C1 segment of cervical spinal cord (tissue), 14 donors: ENCODE data around the gene GSTO2.

Experiments
- DNase-seq, 14 donors: peaks; one replicate each; lab custom pipeline; 2025; lab: John Stamatoyannopoulos, UW

The GSTO2 gene

GRCh38 chr10:104279550-104280259 lies 10.7 kb downstream of the GSTO2 start:
- DNase-seq, result no peak

DNA sequence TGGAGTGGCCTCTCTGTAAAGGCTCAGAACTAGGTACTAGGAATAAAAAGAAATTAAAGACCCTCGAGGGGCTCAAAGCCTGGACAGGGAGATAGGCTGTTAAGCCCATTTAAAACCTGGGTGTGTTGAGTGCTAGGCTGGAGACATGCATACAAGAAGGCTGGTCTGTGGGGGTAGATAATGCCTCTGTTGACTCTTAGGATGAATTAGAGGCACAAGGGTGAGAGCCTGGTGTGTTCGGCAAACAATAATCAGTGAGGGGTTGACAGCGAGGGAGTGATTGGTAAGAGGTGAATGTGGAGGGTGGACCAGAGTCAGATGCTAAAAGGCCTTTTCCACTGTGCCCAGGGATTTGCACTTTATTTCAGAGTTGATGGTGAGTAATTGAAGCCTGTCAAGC lies 12.7 kb downstream of the GSTO2 start:
- DNase-seq, result no peak

DNA sequence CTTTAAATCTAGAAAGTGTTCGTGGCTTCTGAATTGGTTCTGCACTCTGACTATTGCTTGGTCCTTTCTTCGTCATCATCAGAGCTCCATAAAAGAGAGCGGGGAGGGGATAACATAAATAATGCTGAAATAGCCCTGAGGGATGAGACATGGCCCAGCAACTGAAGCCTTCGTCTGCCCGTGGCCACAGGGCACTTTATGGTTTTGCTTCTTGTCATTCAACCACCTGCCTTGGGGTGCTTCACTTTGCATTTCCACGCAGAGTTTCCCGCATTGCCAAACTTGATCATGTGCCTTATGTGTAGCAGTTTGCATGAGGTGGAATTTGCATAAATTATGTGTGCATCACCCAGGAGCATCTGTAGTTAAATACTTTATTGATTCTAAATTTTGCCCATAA lies 15.9 kb downstream of the GSTO2 start:
- DNase-seq, result no peak

- DNase-seq, result no peak
Measured at GRCh38 chr10:104286939-104287338, 18.0 kb downstream of the GSTO2 start.

GRCh38 chr10:104288355-104288754 lies 19.4 kb downstream of the GSTO2 start:
- DNase-seq, result no peak

GRCh38 chr10:104291439-104291951 lies 22.5 kb downstream of the GSTO2 start:
- peak in 13 of 14 donors; percentile 25 to 86 (median 74) for DNase-seq

- no peak for DNase-seq
Measured at GRCh38 chr10:104293011-104293410, 24.0 kb downstream of the GSTO2 start.

DNA sequence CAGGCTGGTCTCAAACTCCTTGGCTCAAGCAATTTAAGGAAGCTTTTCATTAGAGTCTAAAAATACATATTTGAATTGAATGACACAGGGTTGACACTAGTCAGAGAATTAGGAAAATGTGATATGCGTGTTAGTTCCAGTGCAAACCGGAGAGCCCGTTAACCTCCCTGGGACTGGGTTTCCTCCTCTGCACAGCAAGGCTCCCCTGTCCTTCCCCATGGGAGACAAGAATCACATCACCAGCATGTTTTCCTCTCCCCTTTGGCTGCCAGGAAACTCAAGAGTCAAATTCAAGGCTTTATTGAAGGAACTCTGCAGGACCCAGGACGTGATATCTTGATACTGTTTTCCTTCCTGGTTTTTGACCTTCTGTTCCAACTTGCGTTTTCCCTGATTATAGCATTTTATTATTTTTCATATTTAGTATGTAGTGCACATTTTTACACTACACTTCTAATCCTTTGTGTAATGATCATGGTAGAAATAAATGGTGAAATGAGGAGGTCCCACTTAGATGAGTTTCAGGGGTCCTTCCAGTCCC lies 24.9 kb downstream of the GSTO2 start:
- DNase-seq, result no peak

- no peak for DNase-seq
Measured at GRCh38 chr10:104296687-104297436, 27.9 kb downstream of the GSTO2 start.

- no peak for DNase-seq
Measured at GRCh38 chr10:104297697-104298660, 29.0 kb downstream of the GSTO2 start.

- DNase-seq, result no peak
Measured at GRCh38 chr10:104299031-104299904, 30.3 kb downstream of the GSTO2 start.

DNA sequence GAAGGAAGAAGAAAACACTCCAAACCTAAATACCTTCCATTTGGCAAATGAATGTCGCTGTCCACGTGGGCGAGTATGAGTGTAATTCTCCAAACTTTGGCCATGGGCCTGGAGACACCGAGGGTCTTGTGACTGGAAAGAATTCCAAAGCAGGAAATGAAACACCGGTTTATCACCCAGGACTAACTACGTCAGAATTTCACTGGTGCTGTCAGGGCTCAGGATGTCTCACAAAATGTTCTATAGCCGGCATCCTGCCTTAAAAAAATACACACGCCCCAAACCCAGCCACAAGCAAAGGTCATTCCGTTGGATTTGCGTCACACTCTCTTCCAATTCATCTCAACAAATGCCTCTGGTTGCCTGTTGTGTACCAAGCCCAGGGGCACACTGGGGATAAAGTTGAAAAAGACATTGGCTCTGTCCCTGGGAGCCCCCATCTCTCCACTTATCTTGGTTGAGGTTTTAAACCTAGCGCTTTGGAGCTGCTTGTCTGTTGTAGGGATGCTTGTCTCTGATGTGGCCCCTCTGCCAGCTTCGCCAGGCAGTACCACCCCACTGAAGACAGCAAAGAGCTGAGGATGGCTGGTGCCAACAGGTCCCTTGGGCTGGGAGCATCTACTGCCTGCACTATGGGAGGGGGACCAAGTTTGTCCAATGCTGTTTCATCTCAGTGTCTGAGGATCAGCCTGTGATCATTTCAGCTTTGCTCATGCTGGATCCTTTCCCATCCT lies 31.2 kb downstream of the GSTO2 start:
- DNase-seq, result no peak

- peak in 7 of 14 donors; percentile 23 to 88 (median 32) for DNase-seq
Measured at GRCh38 chr10:104300736-104301292, 31.8 kb downstream of the GSTO2 start.

DNA sequence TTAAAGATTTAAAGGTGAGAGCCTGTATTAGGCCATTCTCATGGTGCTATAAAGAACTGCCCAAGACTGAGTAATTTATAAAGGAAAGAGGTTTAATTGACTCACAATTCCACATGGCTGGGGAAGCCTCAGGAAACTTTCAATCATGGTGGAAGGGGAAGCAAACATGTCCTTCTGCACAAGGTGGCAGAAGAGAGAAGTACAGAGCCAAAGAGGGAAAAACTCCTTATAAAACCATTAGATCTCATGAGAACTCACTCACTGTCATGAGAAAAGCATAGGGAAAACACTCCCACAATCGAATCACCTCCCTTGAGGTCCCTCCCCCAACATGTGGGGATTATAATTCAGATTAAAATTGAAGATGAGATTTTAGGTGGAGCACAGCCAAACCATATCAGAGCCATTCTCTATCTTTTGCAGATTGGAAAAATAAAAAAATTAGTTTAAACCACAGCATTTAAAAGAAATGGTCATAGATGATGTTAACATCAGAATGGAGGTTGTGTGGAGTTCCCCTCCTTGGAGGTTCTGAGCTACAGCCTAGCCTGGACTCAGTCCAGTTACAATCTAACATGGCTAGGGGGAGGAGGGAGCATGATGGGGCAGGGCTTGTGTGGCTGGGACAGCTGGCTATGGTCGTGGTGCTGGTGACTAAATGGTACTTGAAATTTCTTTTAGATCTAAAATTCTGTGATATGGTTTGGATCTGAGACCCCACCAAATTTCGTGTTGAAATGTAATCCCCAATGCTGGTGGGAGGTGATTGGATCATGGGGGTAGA lies 33.1 kb downstream of the GSTO2 start:
- no peak for DNase-seq

DNA sequence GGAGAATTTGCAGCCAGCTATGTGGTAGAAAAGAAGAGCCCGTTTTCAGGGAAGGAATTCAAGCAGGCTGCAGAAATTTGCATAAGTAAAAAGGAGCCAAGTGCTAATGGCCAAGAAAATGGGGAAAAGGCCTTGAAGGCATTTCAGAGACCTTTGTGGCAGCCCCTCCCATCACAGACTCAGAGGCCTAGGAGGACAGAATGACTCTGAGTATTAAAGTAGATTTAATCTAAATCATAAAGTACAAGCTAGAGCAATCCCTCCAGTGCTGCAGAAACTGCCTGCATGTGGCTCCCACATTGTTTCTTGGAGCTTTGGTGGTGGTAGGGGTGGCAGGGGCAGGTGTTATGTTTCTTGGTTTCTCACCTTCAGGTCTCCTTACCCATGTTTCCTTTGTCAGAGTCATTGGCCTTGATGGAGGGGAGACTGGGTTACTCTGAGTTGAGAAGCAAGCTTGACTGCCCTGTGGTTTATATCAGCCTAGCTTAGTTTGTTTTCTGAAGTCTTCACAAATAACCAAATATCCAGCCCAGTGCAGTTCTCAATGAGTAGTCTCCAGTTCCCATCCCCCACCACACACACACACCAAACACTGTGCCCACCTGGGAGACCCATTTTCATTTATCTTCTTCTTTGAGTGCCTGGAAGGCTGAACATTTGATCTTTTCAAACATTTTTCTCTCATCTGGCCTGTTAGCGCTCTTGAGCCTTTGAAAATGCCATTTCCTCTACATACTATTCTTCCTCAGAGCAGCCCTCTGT lies 34.8 kb downstream of the GSTO2 start:
- no peak for DNase-seq

- DNase-seq, result no peak
Measured at GRCh38 chr10:104304356-104304745, 35.4 kb downstream of the GSTO2 start.

- no peak for DNase-seq
Measured at GRCh38 chr10:104304927-104305326, 35.9 kb downstream of the GSTO2 start.

DNA sequence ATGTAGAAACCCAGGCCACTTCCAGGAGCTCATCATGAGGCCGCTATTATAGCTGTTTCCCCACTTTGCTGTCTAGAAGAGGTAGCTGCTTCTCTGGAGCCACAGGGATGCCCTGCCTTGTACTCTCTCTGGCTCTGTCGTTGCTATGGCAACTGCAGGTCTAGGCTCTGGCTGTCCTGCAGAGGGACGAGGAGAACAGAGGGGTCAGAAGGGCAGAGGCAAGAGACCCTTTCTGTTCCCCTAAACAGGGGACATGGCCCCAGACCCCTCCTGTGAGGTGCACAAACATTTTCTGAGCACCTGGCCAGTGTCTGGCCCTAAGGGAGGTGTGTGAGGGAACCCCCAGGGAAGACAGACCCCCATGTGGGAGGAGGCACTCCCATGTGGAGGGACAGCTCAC lies 37.9 kb downstream of the GSTO2 start:
- DNase-seq, result no peak
